Stomach (tissue), 9 donors: Measurements from ENCODE around the gene YWHAB. TPM values are rescaled to one million over a fixed set of nuclear protein-coding genes. Genes with fewer than 3 reads are reported as not detected.
"Not testable (repeated sequence)": the region's sequence is repeated elsewhere in the genome, so short reads cannot be mapped to it uniquely, and the experiment has no call there.

Experiments
- DNase-seq, 2 donors: peaks; one replicate each; pipeline versions ENCODE4 v3.0.0 to v3.0.0-alpha.2; 2013 to 2019
- H3K27ac ChIP-seq, 5 donors: fragments of 200-600 bp in 4 of 5; sonication (generic) in 4 of 5; one replicate each; pipeline ENCODE4 v1.5.1; 2013 to 2019; ENCODE audit warnings: mild to moderate bottlenecking in 1 of 5, moderate library complexity in 1 of 5
- H3K27me3 ChIP-seq, 3 donors: fragments of 200-600 bp; sonication (generic); one replicate each; pipeline ENCODE4 v1.5.1; 2017 to 2019; ENCODE audit warnings: mixed run types in 1 of 3
- H3K36me3 ChIP-seq, 4 donors: fragments of 200-600 bp; sonication (generic); 1 replicate in 3 of 4; 2 replicates in 1 of 4; pipeline ENCODE4 v1.5.1; 2016 to 2019
- H3K4me1 ChIP-seq, 4 donors: fragments of 200-600 bp; sonication (generic); one replicate each; pipeline ENCODE4 v1.5.1; 2016 to 2019
- H3K4me3 ChIP-seq, 4 donors: fragments of 200-600 bp; sonication (generic) in 3 of 4; one replicate each; pipeline ENCODE4 v1.5.1; 2016 to 2019; ENCODE audit warnings: mild to moderate bottlenecking in 1 of 4
- H3K9me3 ChIP-seq, 4 donors: fragments of 200-600 bp; sonication (generic); one replicate each; pipeline ENCODE4 v1.5.1; 2016 to 2019
- CTCF ChIP-seq, 7 experiments: fragments of 450-650 bp in 4 of 7; fragments of 200-600 bp in 3 of 7; sonication (generic) in 3 of 7; IDR thresholded peaks; one replicate each; pipeline ENCODE4 v1.5.1; 2016 to 2019; ENCODE audit warnings: antibody characterized with exemption in 7 of 7, control low read depth in 2 of 7, mild to moderate bottlenecking in 1 of 7
- EP300 ChIP-seq: sonication (generic); formaldehyde crosslinking; IDR thresholded peaks from one replicate; pipeline ENCODE4 v1.6.1; 2017; ENCODE audit warnings: antibody characterized with exemption
- POLR2A ChIP-seq, 4 donors: fragments of 450-650 bp; IDR thresholded peaks; one replicate each; pipeline ENCODE4 v1.6.1; 2016; ENCODE audit warnings: antibody characterized with exemption in 4 of 4, control low read depth in 2 of 4, mild to moderate bottlenecking in 1 of 4, moderate library complexity in 1 of 4
- POLR2AphosphoS5 ChIP-seq, 3 donors: sonication (generic); formaldehyde crosslinking; IDR thresholded peaks; one replicate each; pipeline ENCODE4 v1.6.1; 2016; ENCODE audit warnings: antibody characterized with exemption in 3 of 3
- WGBS, 5 donors: extraction: QIAGEN DNeasy Blood & Tissue Kit in 3 of 5; methylation state at CpG; one replicate each; pipeline versions ENCODE4 v1.1.5 to v1.1.7; 2013 to 2018; 5-methylcytosine and 5-hydroxymethylcytosine counted together
- intact Hi-C: fragments of 100-400 bp; cut with DNase I; formaldehyde crosslinking; loops from one replicate; pipeline ENCODE4 v1.15.1; 2023; ENCODE audit warnings: low total_unique reads
- polyA plus RNA-seq, 3 donors: library from polyadenylated mRNA; stranded (reverse); fragments of 200-250 nt; gene quantifications; one replicate each; pipeline ENCODE4 v1.2.3, GENCODE V29; 2013
- total RNA-seq, 5 donors: library from RNA; depleted of rRNA; stranded (reverse); fragments of >200 nt; gene quantifications; one replicate each; pipeline versions ENCODE4 v1.1.0 to v1.2.3, GENCODE V29; 2014 to 2016
- donor health status: healthy with polysubstance abuse.
- donor health status: Bipolar disorder and iron deficiency.
- donor health status: healthy.

YWHAB gene
- total and polyA plus RNA-seq, 8 donors = 52.2 to 135 (median 93.1) TPM

DNA sequence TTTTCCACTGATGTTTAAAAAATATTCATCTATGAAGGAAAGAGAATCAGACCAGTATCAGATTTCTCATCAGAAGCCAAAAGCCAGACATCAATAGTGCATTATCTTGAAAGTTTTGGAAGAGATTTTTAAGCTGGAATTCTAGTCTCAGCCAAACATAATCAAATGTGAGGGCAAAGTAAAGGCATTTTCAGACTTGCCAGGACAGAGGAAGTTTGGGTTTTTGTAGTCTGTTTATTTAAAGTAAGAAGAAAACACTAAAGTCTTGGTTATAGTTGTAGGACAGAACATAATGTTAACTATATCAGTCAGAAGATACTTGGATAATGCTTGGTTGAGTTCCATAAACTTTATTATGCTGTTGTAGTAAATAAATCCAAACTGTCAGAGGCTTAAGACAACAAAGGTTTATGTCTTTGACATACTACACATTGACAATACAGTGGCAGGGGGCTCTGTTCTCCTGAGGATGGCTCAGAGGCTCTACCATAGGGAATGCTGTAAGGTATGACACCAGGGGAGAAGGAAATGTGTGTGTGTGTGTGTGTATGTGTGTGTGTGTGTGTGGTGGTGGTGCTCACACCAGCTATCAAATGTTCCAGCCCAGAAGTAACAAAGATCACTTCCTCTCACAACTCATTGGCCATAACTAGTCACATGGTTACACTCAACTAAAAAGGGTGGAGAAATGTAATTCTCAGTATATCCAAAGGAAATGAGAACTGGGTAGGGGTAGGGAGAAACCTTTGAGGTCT, 26.7 kb upstream of the YWHAB start:
- peak in 1 of 2 donors; percentile 30 for DNase-seq
- TF ChIP-seq POLR2A (IDR thresholded peaks at IDR 0.05) = no peak
- TF ChIP-seq POLR2AphosphoS5 (IDR thresholded peaks at IDR 0.05) = no peak
- no peak for TF ChIP-seq CTCF (IDR thresholded peaks at IDR 0.05)
- no peak for TF ChIP-seq EP300
- Histone ChIP-seq H3K4me3 (no peak overlapping the region), H3K36me3 (no peaks in the 10 kb centered on the region), H3K4me1 (peaks cover 17 to 51% (median 29%) of the 10 kb centered on the region in 4 donors), H3K9me3 (no peaks in the 10 kb centered on the region), H3K27ac (peak overlapping the region in 1 of 5 donors; percentile 16), H3K27me3 (no peaks in the 10 kb centered on the region)
- intact Hi-C loops = no loop called here

DNA sequence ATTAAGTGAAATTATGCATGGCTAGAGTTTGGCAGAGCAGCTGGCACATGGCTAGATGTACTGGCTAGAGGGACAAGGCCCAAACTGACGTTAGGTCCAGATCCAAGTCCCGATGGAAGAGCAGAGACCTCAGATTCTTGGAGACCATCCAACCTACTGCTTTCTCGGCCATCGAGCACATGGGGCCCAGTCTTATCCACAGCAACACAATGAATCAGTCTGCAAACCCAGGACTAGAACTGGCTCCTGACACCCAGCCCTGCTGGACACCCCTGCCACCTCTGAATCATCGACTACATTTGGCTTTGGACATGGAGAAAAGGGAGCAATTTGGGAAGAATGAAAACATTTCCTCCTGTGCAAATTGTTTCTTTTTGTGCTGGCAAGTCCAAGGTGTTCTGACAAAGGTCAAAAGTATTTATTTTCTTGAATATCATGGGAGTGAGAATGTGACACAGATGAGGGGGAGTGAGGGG, 23.9 kb upstream of the YWHAB start:
- Histone ChIP-seq H3K27ac (peak overlapping the region; percentile 58 to 78 (median 68)), H3K4me3 (no peak overlapping the region), H3K9me3 (no peaks in the 10 kb centered on the region), H3K27me3 (no peaks in the 10 kb centered on the region), H3K4me1 (peaks cover 17 to 46% (median 29%) of the 10 kb centered on the region in 4 donors), H3K36me3 (no peaks in the 10 kb centered on the region)
- 11 to 28% (median 16%) methylated on average over 5 of the region's 5 CpGs for WGBS, 5 donors
- TF ChIP-seq POLR2A (IDR thresholded peaks at IDR 0.05) (no peak), EP300 (no peak), CTCF (IDR thresholded peaks at IDR 0.05) (no peak), POLR2AphosphoS5 (IDR thresholded peaks at IDR 0.05) (peak in 1 of 3 donors; percentile 41)
- intact Hi-C loops = no loop called here
- DNase-seq = peak; percentile 31 to 43

- no peaks in the 10 kb centered on the region for H3K9me3 ChIP-seq
- 79 to 88% (median 87%) methylated on average over 2 of the region's 2 CpGs for WGBS, 5 donors
- H3K27me3 ChIP-seq = no peaks in the 10 kb centered on the region
- H3K27ac ChIP-seq = peak overlapping the region; percentile 40 to 78 (median 68)
- no peak for DNase-seq
- intact Hi-C loops = no loop called here
- no peak for TF ChIP-seq POLR2A (IDR thresholded peaks at IDR 0.05)
- no peak for TF ChIP-seq CTCF (IDR thresholded peaks at IDR 0.05)
- no peak for TF ChIP-seq POLR2AphosphoS5 (IDR thresholded peaks at IDR 0.05)
- no peak for TF ChIP-seq EP300
- H3K36me3 ChIP-seq = no peaks in the 10 kb centered on the region
- no peak overlapping the region for H3K4me3 ChIP-seq
- peaks cover 17 to 49% (median 34%) of the 10 kb centered on the region in 4 donors for H3K4me1 ChIP-seq
Observed at GRCh38 chr20:44862286-44862685, 23.2 kb upstream of the YWHAB start.

GRCh38 chr20:44863365-44864084, 22.0 kb upstream of the YWHAB start:
- peak; percentile 36 to 40 for DNase-seq
- H3K4me3 ChIP-seq, H3K9me3 ChIP-seq, H3K27me3 ChIP-seq, H3K36me3 ChIP-seq, intact Hi-C loops: not testable (repeated sequence)
- Histone ChIP-seq H3K27ac (peak overlapping the region in 4 of 5 donors; percentile 16 to 68 (median 47)), H3K4me1 (peaks cover 17 to 53% (median 38%) of the 10 kb centered on the region in 4 donors)
- WGBS, 5 donors = 35 to 53% (median 47%) methylated on average over 4 of the region's 4 CpGs

DNA sequence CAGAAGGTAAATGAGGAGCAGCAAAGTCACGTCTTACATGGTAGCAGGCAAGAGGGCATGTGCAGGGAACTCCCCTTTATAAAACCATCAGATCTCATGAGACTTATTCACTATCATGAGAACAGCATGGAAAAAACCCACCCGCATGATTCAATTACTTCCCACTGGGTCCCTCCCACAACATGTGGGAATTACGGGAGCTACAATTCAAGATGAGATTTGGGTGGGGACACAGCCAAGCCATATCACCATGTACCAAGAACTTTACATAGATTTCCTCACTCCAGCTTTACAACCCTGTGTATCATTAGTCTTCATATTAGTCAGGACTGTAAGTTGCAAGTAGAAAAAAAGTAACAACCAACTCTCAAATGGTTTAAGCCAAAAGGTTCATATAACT, 21.0 kb upstream of the YWHAB start:
- peaks cover 17 to 47% (median 36%) of the 10 kb centered on the region in 4 donors for H3K4me1 ChIP-seq
- H3K36me3 ChIP-seq, H3K27me3 ChIP-seq, DNase-seq, H3K4me3 ChIP-seq, H3K27ac ChIP-seq, intact Hi-C loops, H3K9me3 ChIP-seq: not testable (repeated sequence)
- WGBS, 5 donors = 85 to 95% (median 90%) methylated on average over 3 of the region's 3 CpGs
